ENCODE measurements around the gene PGLYRP2. TPM values are rescaled to one million over a fixed set of nuclear protein-coding genes. Genes with fewer than 3 reads are reported as not detected.

Gene PGLYRP2
- total and polyA plus RNA-seq, 4 donors = not detected

GRCh38 chr19:15427350-15427700 lies 52.0 kb downstream of the PGLYRP2 start:
- Histone ChIP-seq H3K27ac (ENCODE audit: low read depth in 1 of 2, low read length in 2 of 2) (no peak overlapping the region), H3K27me3 (ENCODE audit: control insufficient read depth in 1 of 2, insufficient read depth in 2 of 2, low read length in 1 of 2) (no peaks in the 10 kb centered on the region), H3K4me3 (ENCODE audit: low read length in 2 of 2) (no peak overlapping the region), H3K4me1 (ENCODE audit: control insufficient read depth in 1 of 2, insufficient read depth in 2 of 2, low read length in 2 of 2) (no peaks in the 10 kb centered on the region), H3K36me3 (ENCODE audit: control insufficient read depth in 1 of 2, insufficient read depth in 2 of 2, low read length in 1 of 2) (peaks cover 0 to 7% of the 10 kb centered on the region in 2 donors), H3K9me3 (ENCODE audit: control insufficient read depth, low read length) (no peaks in the 10 kb centered on the region)
- 96 to 97% methylated on average over 25 of the region's 25 CpGs for WGBS, 2 donors
- ATAC-seq (ENCODE audit: low FRiP score) = no peak
- intact Hi-C loops (cut with DNase I) = loop anchor here in 1 of 2 donors (10.0 kb wide), 1 partner anchor 127 kb away; no protein-coding TSS in a partner anchor
- DNase-seq = no peak

- ATAC-seq (ENCODE audit: low FRiP score) = no peak
- H3K27me3 ChIP-seq (ENCODE audit: control insufficient read depth in 1 of 2, insufficient read depth in 2 of 2, low read length in 1 of 2) = no peaks in the 10 kb centered on the region
- no peaks in the 10 kb centered on the region for H3K4me1 ChIP-seq (ENCODE audit: control insufficient read depth in 1 of 2, insufficient read depth in 2 of 2, low read length in 2 of 2)
- no peaks in the 10 kb centered on the region for H3K9me3 ChIP-seq (ENCODE audit: control insufficient read depth, low read length)
- no peak for DNase-seq
- H3K4me3 ChIP-seq (ENCODE audit: low read length in 2 of 2) = no peak overlapping the region
- H3K36me3 ChIP-seq (ENCODE audit: control insufficient read depth in 1 of 2, insufficient read depth in 2 of 2, low read length in 1 of 2) = peaks cover 0 to 7% of the 10 kb centered on the region in 2 donors
- 84 to 90% methylated on average over 16 of the region's 16 CpGs for WGBS, 2 donors
- no peak overlapping the region for H3K27ac ChIP-seq (ENCODE audit: low read depth in 1 of 2, low read length in 2 of 2)
- intact Hi-C loops (cut with DNase I) = loop anchor here in 1 of 2 donors (10.0 kb wide), 1 partner anchor 128 kb away; no protein-coding TSS in a partner anchor
Measured at GRCh38 chr19:15426485-15427349, 52.6 kb downstream of the PGLYRP2 start.

- Histone ChIP-seq H3K9me3 (ENCODE audit: control insufficient read depth, low read length) (no peaks in the 10 kb centered on the region), H3K4me3 (ENCODE audit: low read length in 2 of 2) (no peak overlapping the region), H3K4me1 (ENCODE audit: control insufficient read depth in 1 of 2, insufficient read depth in 2 of 2, low read length in 2 of 2) (no peaks in the 10 kb centered on the region), H3K36me3 (ENCODE audit: control insufficient read depth in 1 of 2, insufficient read depth in 2 of 2, low read length in 1 of 2) (peaks cover 0 to 7% of the 10 kb centered on the region in 2 donors), H3K27ac (ENCODE audit: low read depth in 1 of 2, low read length in 2 of 2) (no peak overlapping the region), H3K27me3 (ENCODE audit: control insufficient read depth in 1 of 2, insufficient read depth in 2 of 2, low read length in 1 of 2) (no peaks in the 10 kb centered on the region)
- no peak for ATAC-seq (ENCODE audit: low FRiP score)
- 93 to 94% methylated on average over 34 to 36 of the region's 36 CpGs for WGBS, 2 donors
- intact Hi-C loops (cut with DNase I) = loop anchor here in 1 of 2 donors (10.0 kb wide), 1 partner anchor 129 kb away; no protein-coding TSS in a partner anchor
- no peak for DNase-seq
Measured at GRCh38 chr19:15425321-15425950, 53.9 kb downstream of the PGLYRP2 start.

- Histone ChIP-seq H3K9me3 (ENCODE audit: control insufficient read depth, low read length) (no peaks in the 10 kb centered on the region), H3K36me3 (ENCODE audit: control insufficient read depth in 1 of 2, insufficient read depth in 2 of 2, low read length in 1 of 2) (peaks cover 0 to 7% of the 10 kb centered on the region in 2 donors), H3K4me1 (ENCODE audit: control insufficient read depth in 1 of 2, insufficient read depth in 2 of 2, low read length in 2 of 2) (no peaks in the 10 kb centered on the region), H3K27me3 (ENCODE audit: control insufficient read depth in 1 of 2, insufficient read depth in 2 of 2, low read length in 1 of 2) (no peaks in the 10 kb centered on the region), H3K27ac (ENCODE audit: low read depth in 1 of 2, low read length in 2 of 2) (no peak overlapping the region), H3K4me3 (ENCODE audit: low read length in 2 of 2) (no peak overlapping the region)
- ATAC-seq (ENCODE audit: low FRiP score) (no peak), DNase-seq (no peak)
- 96 to 97% methylated on average over 33 to 38 of the region's 38 CpGs for WGBS, 2 donors
- intact Hi-C loops (cut with DNase I) = loop anchor here in 1 of 2 donors (10.0 kb wide), 1 partner anchor 130 kb away; no protein-coding TSS in a partner anchor
Measured at GRCh38 chr19:15424692-15425272, 54.5 kb downstream of the PGLYRP2 start.

- H3K36me3 ChIP-seq (ENCODE audit: control insufficient read depth in 1 of 2, insufficient read depth in 2 of 2, low read length in 1 of 2) = peaks cover 0 to 7% of the 10 kb centered on the region in 2 donors
- 95 to 97% methylated on average over 13 of the region's 13 CpGs for WGBS, 2 donors
- H3K4me1 ChIP-seq (ENCODE audit: control insufficient read depth in 1 of 2, insufficient read depth in 2 of 2, low read length in 2 of 2) = no peaks in the 10 kb centered on the region
- H3K9me3 ChIP-seq (ENCODE audit: control insufficient read depth, low read length) = no peaks in the 10 kb centered on the region
- no peak overlapping the region for H3K4me3 ChIP-seq (ENCODE audit: low read length in 2 of 2)
- DNase-seq (no peak), ATAC-seq (ENCODE audit: low FRiP score) (no peak)
- H3K27me3 ChIP-seq (ENCODE audit: control insufficient read depth in 1 of 2, insufficient read depth in 2 of 2, low read length in 1 of 2) = no peaks in the 10 kb centered on the region
- H3K27ac ChIP-seq (ENCODE audit: low read depth in 1 of 2, low read length in 2 of 2) = no peak overlapping the region
- intact Hi-C loops (cut with DNase I) = loop anchor here in 1 of 2 donors (10.0 kb wide), 1 partner anchor 131 kb away; no protein-coding TSS in a partner anchor
Measured at GRCh38 chr19:15424121-15424520, 55.2 kb downstream of the PGLYRP2 start.

- Histone ChIP-seq H3K27ac (ENCODE audit: low read depth in 1 of 2, low read length in 2 of 2) (no peak overlapping the region), H3K4me1 (ENCODE audit: control insufficient read depth in 1 of 2, insufficient read depth in 2 of 2, low read length in 2 of 2) (no peaks in the 10 kb centered on the region), H3K9me3 (ENCODE audit: control insufficient read depth, low read length) (no peaks in the 10 kb centered on the region), H3K36me3 (ENCODE audit: control insufficient read depth in 1 of 2, insufficient read depth in 2 of 2, low read length in 1 of 2) (peaks cover 0 to 7% of the 10 kb centered on the region in 2 donors), H3K4me3 (ENCODE audit: low read length in 2 of 2) (no peak overlapping the region), H3K27me3 (ENCODE audit: control insufficient read depth in 1 of 2, insufficient read depth in 2 of 2, low read length in 1 of 2) (no peaks in the 10 kb centered on the region)
- no peak for ATAC-seq (ENCODE audit: low FRiP score)
- 96 to 98% methylated on average over 6 of the region's 6 CpGs for WGBS, 2 donors
- intact Hi-C loops (cut with DNase I) = loop anchor here in 1 of 2 donors (10.0 kb wide), 1 partner anchor 132 kb away; no protein-coding TSS in a partner anchor
- DNase-seq = no peak
Measured at GRCh38 chr19:15423130-15423529, 56.2 kb downstream of the PGLYRP2 start.

- Histone ChIP-seq H3K27me3 (ENCODE audit: control insufficient read depth in 1 of 2, insufficient read depth in 2 of 2, low read length in 1 of 2) (no peaks in the 10 kb centered on the region), H3K27ac (ENCODE audit: low read depth in 1 of 2, low read length in 2 of 2) (peak overlapping the region in 1 of 2 donors; percentile 7), H3K9me3 (ENCODE audit: control insufficient read depth, low read length) (no peaks in the 10 kb centered on the region), H3K36me3 (ENCODE audit: control insufficient read depth in 1 of 2, insufficient read depth in 2 of 2, low read length in 1 of 2) (peaks cover 0 to 7% of the 10 kb centered on the region in 2 donors), H3K4me3 (ENCODE audit: low read length in 2 of 2) (no peak overlapping the region), H3K4me1 (ENCODE audit: control insufficient read depth in 1 of 2, insufficient read depth in 2 of 2, low read length in 2 of 2) (no peaks in the 10 kb centered on the region)
- ATAC-seq (ENCODE audit: low FRiP score) (no peak), DNase-seq (no peak)
- intact Hi-C loops (cut with DNase I) = loop anchor here in 1 of 2 donors (10.0 kb wide), 1 partner anchor 132 kb away; no protein-coding TSS in a partner anchor
- WGBS, 2 donors = 87 to 88% methylated on average over 21 to 22 of the region's 22 CpGs
Measured at GRCh38 chr19:15422296-15423075, 56.8 kb downstream of the PGLYRP2 start.

Measured in aorta (tissue), 5 donors.